SU-DHL-6 (cell line): Measurements from ENCODE around the gene DLG2.

Experiments used
- H2AFZ ChIP-seq: fragments of 200-600 bp; sonication (generic); 2 replicates; pipeline ENCODE4 v1.6.1; 2014; ENCODE audit warnings: low read depth, mild to moderate bottlenecking, moderate library complexity, mixed read lengths, antibody characterized with exemption, low read length; ENCODE audit not compliant: severe bottlenecking
- H3F3A ChIP-seq: fragments of 200-600 bp; shearing (Covaris generic); 2 replicates; pipeline ENCODE4 v1.6.0; 2016; ENCODE audit warnings: antibody characterized with exemption, mild to moderate bottlenecking; ENCODE audit not compliant: insufficient read depth
- H3K27ac ChIP-seq: fragments of 200-600 bp; sonication (generic); 2 replicates; pipeline ENCODE4 v1.5.1; 2016; ENCODE audit warnings: low read depth, mild to moderate bottlenecking, low read length, moderate library complexity, mixed read lengths
- H3K27me3 ChIP-seq: fragments of 200-600 bp; sonication (generic), shearing (Covaris generic); 2 replicates; pipeline ENCODE4 v1.6.0; 2014; ENCODE audit warnings: mild to moderate bottlenecking, low read length
- H3K36me3 ChIP-seq: fragments of 200-600 bp; sonication (generic); 2 replicates; pipeline ENCODE4 v1.6.1; 2014; ENCODE audit warnings: mild to moderate bottlenecking, low read length, mixed read lengths
- H3K4me2 ChIP-seq: fragments of 300-600, 200-600 bp; shearing (Covaris generic), sonication (generic); 2 replicates; pipeline ENCODE4 v1.6.0; 2014; ENCODE audit warnings: low read length, low read depth, mild to moderate bottlenecking; ENCODE audit not compliant: poor library complexity, severe bottlenecking
- H3K4me3 ChIP-seq: fragments of 200-600 bp; sonication (generic); 2 replicates; pipeline ENCODE4 v1.5.1; 2014; ENCODE audit warnings: antibody characterized with exemption, low read length, mild to moderate bottlenecking, mixed read lengths; ENCODE audit not compliant: insufficient read depth, poor library complexity, severe bottlenecking
- H3K79me2 ChIP-seq: fragments of 200-600 bp; sonication (generic); 2 replicates; pipeline ENCODE4 v1.6.1; 2014; ENCODE audit warnings: mild to moderate bottlenecking, low read length, moderate library complexity; ENCODE audit not compliant: insufficient read depth
- H3K9ac ChIP-seq: fragments of 200-600 bp; sonication (generic); 2 replicates; pipeline ENCODE4 v1.7.0; 2014; ENCODE audit warnings: mild to moderate bottlenecking, low read length
- H3K9me2 ChIP-seq: fragments of 200-600 bp; sonication (generic); replicated peaks from 2 replicates; pipeline ENCODE4 v1.6.1; 2014; ENCODE audit warnings: low read length; ENCODE audit not compliant: insufficient read depth
- H3K9me3 ChIP-seq: fragments of 200-600 bp; sonication (generic); 2 replicates; pipeline ENCODE4 v1.6.1; 2014; ENCODE audit warnings: low read length, mixed read lengths; ENCODE audit not compliant: insufficient read depth
- H4K20me1 ChIP-seq: fragments of 200-600 bp; sonication (generic); 2 replicates; pipeline ENCODE4 v1.6.1; 2014; ENCODE audit warnings: low read depth, mild to moderate bottlenecking, antibody characterized with exemption, low read length, moderate library complexity, mixed read lengths
- CTCF ChIP-seq: fragments of 200-600 bp; sonication (generic); IDR thresholded peaks from one replicate; pipeline ENCODE4 v1.5.1; 2017; ENCODE audit warnings: antibody characterized with exemption, mild to moderate bottlenecking, low read length, moderate library complexity; ENCODE audit not compliant: insufficient read depth, poor library complexity, severe bottlenecking
- EZH2phosphoT487 ChIP-seq: fragments of 200-600 bp; sonication (generic), shearing (Covaris generic); conservative IDR thresholded peaks from 2 replicates; pipeline ENCODE4 v1.6.1; 2018; ENCODE audit warnings: mild to moderate bottlenecking, antibody characterized with exemption, low read length, moderate library complexity, mixed read lengths

DLG2 gene

GRCh38 chr11:83483808-83484207, 2143.3 kb downstream of the DLG2 start:
- Histone ChIP-seq H3K27ac (no peak overlapping the region), H3K4me3 (no peak overlapping the region), H3K27me3 (no peaks in the 10 kb centered on the region), H4K20me1 (no peaks in the 10 kb centered on the region), H3K9ac (no peak overlapping the region), H2AFZ (no peak overlapping the region), H3K79me2 (no peaks in the 10 kb centered on the region), H3F3A (no peaks in the 10 kb centered on the region), H3K4me2 (no peak overlapping the region), H3K9me2 (no peaks in the 10 kb centered on the region), H3K36me3 (no peaks in the 10 kb centered on the region), H3K9me3 (no peaks in the 10 kb centered on the region)
- TF ChIP-seq EZH2phosphoT487 (no peak), CTCF (no peak)

GRCh38 chr11:83480811-83481210, 2146.3 kb downstream of the DLG2 start:
- no peak overlapping the region for H3K4me2 ChIP-seq
- H3K36me3 ChIP-seq: no peaks in the 10 kb centered on the region
- no peaks in the 10 kb centered on the region for H3K27me3 ChIP-seq
- no peak overlapping the region for H3K4me3 ChIP-seq
- H3K9me2 ChIP-seq: no peaks in the 10 kb centered on the region
- no peak overlapping the region for H3K9ac ChIP-seq
- no peak overlapping the region for H3K27ac ChIP-seq
- no peaks in the 10 kb centered on the region for H3K79me2 ChIP-seq
- H3F3A ChIP-seq: no peaks in the 10 kb centered on the region
- TF ChIP-seq CTCF (no peak), EZH2phosphoT487 (no peak)
- no peaks in the 10 kb centered on the region for H4K20me1 ChIP-seq
- no peaks in the 10 kb centered on the region for H3K9me3 ChIP-seq
- no peak overlapping the region for H2AFZ ChIP-seq

GRCh38 chr11:83480251-83480650, 2146.9 kb downstream of the DLG2 start:
- Histone ChIP-seq H3K9me2 (no peaks in the 10 kb centered on the region), H3K4me2 (no peak overlapping the region), H2AFZ (no peak overlapping the region), H3K27ac (no peak overlapping the region), H4K20me1 (no peaks in the 10 kb centered on the region), H3K4me3 (no peak overlapping the region), H3K36me3 (no peaks in the 10 kb centered on the region), H3K27me3 (no peaks in the 10 kb centered on the region), H3K9ac (no peak overlapping the region), H3K9me3 (no peaks in the 10 kb centered on the region), H3K79me2 (no peaks in the 10 kb centered on the region), H3F3A (no peaks in the 10 kb centered on the region)
- TF ChIP-seq EZH2phosphoT487 (no peak), CTCF (no peak)

GRCh38 chr11:83477772-83478171, 2149.4 kb downstream of the DLG2 start:
- no peak for TF ChIP-seq CTCF
- TF ChIP-seq EZH2phosphoT487: no peak
- H3K36me3 ChIP-seq: no peaks in the 10 kb centered on the region
- no peak overlapping the region for H3K4me2 ChIP-seq
- no peak overlapping the region for H3K9ac ChIP-seq
- H3K79me2 ChIP-seq: no peaks in the 10 kb centered on the region
- no peaks in the 10 kb centered on the region for H3F3A ChIP-seq
- no peaks in the 10 kb centered on the region for H3K9me3 ChIP-seq
- H4K20me1 ChIP-seq: no peaks in the 10 kb centered on the region
- H3K4me3 ChIP-seq: no peak overlapping the region
- H3K27me3 ChIP-seq: no peaks in the 10 kb centered on the region
- no peaks in the 10 kb centered on the region for H3K9me2 ChIP-seq
- no peak overlapping the region for H2AFZ ChIP-seq
- H3K27ac ChIP-seq: no peak overlapping the region
